ENCODE measurements around the gene RAPGEF5. TPM values are rescaled to one million over a fixed set of nuclear protein-coding genes. Genes with fewer than 3 reads are reported as not detected.

Gene RAPGEF5
- total and polyA plus RNA-seq, 4 donors: 7.1 to 54.8 (median 13.0) TPM

GRCh38 chr7:22189230-22189629 is 167.7 kb downstream of the RAPGEF5 start:
- WGBS: 87% methylated on average over 3 of the region's 3 CpGs
- Histone ChIP-seq H3K4me1 (ENCODE audit: control insufficient read depth in 4 of 4, insufficient read depth in 4 of 4, low read length in 3 of 4) (peaks cover 0 to 2% (median 0%) of the 10 kb centered on the region in 4 donors), H3K36me3 (ENCODE audit: control insufficient read depth in 4 of 4, insufficient read depth in 3 of 4, low read depth in 1 of 4, low read length in 3 of 4) (peaks cover 2 to 25% (median 13%) of the 10 kb centered on the region in 4 donors), H3K9me3 (ENCODE audit: control insufficient read depth in 4 of 4, low read length in 3 of 4) (no peaks in the 10 kb centered on the region), H3K27ac (ENCODE audit: low read depth in 1 of 2, low read length in 2 of 2) (no peak overlapping the region), H3K27me3 (ENCODE audit: control insufficient read depth in 4 of 4, insufficient read depth in 4 of 4, low read length in 3 of 4) (no peaks in the 10 kb centered on the region), H3K4me3 (ENCODE audit: low read depth in 1 of 3, low read length in 3 of 3) (no peak overlapping the region), H3K9ac (ENCODE audit: low read depth in 1 of 2, low read length in 2 of 2) (no peak overlapping the region)
- DNase-seq (ENCODE audit: low spot score): no peak
- TF ChIP-seq HNF4G (IDR thresholded peaks at IDR 0.05) (no peak), MAX (IDR thresholded peaks at IDR 0.05) (no peak)

GRCh38 chr7:22187691-22188348 is 169.1 kb downstream of the RAPGEF5 start:
- H3K4me3 ChIP-seq (ENCODE audit: low read depth in 1 of 3, low read length in 3 of 3): no peak overlapping the region
- no peaks in the 10 kb centered on the region for H3K27me3 ChIP-seq (ENCODE audit: control insufficient read depth in 4 of 4, insufficient read depth in 4 of 4, low read length in 3 of 4)
- no peak for TF ChIP-seq RXRA (IDR thresholded peaks at IDR 0.05)
- no peak for TF ChIP-seq SP1 (IDR thresholded peaks at IDR 0.05)
- no peaks in the 10 kb centered on the region for H3K9me3 ChIP-seq (ENCODE audit: control insufficient read depth in 4 of 4, low read length in 3 of 4)
- peaks cover 0 to 2% (median 0%) of the 10 kb centered on the region in 4 donors for H3K4me1 ChIP-seq (ENCODE audit: control insufficient read depth in 4 of 4, insufficient read depth in 4 of 4, low read length in 3 of 4)
- DNase-seq (ENCODE audit: low spot score): no peak
- 94% methylated on average over 6 of the region's 6 CpGs for WGBS
- no peak overlapping the region for H3K9ac ChIP-seq (ENCODE audit: low read depth in 1 of 2, low read length in 2 of 2)
- H3K27ac ChIP-seq (ENCODE audit: low read depth in 1 of 2, low read length in 2 of 2): no peak overlapping the region
- peaks cover 2 to 18% (median 12%) of the 10 kb centered on the region in 4 donors for H3K36me3 ChIP-seq (ENCODE audit: control insufficient read depth in 4 of 4, insufficient read depth in 3 of 4, low read depth in 1 of 4, low read length in 3 of 4)

GRCh38 chr7:22185559-22185958 is 171.4 kb downstream of the RAPGEF5 start:
- Histone ChIP-seq H3K4me1 (ENCODE audit: control insufficient read depth in 4 of 4, insufficient read depth in 4 of 4, low read length in 3 of 4) (peaks cover 0 to 2% (median 0%) of the 10 kb centered on the region in 4 donors), H3K27ac (ENCODE audit: low read depth in 1 of 2, low read length in 2 of 2) (no peak overlapping the region), H3K4me3 (ENCODE audit: low read depth in 1 of 3, low read length in 3 of 3) (no peak overlapping the region), H3K9me3 (ENCODE audit: control insufficient read depth in 4 of 4, low read length in 3 of 4) (no peaks in the 10 kb centered on the region), H3K9ac (ENCODE audit: low read depth in 1 of 2, low read length in 2 of 2) (no peak overlapping the region), H3K36me3 (ENCODE audit: control insufficient read depth in 4 of 4, insufficient read depth in 3 of 4, low read depth in 1 of 4, low read length in 3 of 4) (peaks cover 0 to 11% (median 6%) of the 10 kb centered on the region in 4 donors), H3K27me3 (ENCODE audit: control insufficient read depth in 4 of 4, insufficient read depth in 4 of 4, low read length in 3 of 4) (no peaks in the 10 kb centered on the region)
- WGBS: 98% methylated on average over 1 of the region's 1 CpG
- TF ChIP-seq HNF4G (IDR thresholded peaks at IDR 0.05) (no peak), FOXA1 (IDR thresholded peaks at IDR 0.05) (no peak), ZBTB33 (IDR thresholded peaks at IDR 0.05) (no peak), SP1 (IDR thresholded peaks at IDR 0.05) (no peak), RXRA (IDR thresholded peaks at IDR 0.05) (no peak), FOXA2 (IDR thresholded peaks at IDR 0.05) (no peak), TAF1 (conservative IDR thresholded peaks at IDR 0.05) (no peak), REST (IDR thresholded peaks at IDR 0.05) (no peak), RAD21 (IDR thresholded peaks at IDR 0.05) (no peak)
- no peak for DNase-seq (ENCODE audit: low spot score)
